GM18873 (cell line): ENCODE data around the gene KIF26B.

Experiments used
- ATAC-seq: cut with Tn5 transposase; IDR thresholded peaks from one replicate; pipeline ENCODE4 v1.9.1; 2021; ENCODE audit warnings: mild to moderate bottlenecking, moderate library complexity, moderate number of reproducible peaks; ENCODE audit not compliant: unreplicated experiment, low FRiP score

Gene KIF26B

DNA sequence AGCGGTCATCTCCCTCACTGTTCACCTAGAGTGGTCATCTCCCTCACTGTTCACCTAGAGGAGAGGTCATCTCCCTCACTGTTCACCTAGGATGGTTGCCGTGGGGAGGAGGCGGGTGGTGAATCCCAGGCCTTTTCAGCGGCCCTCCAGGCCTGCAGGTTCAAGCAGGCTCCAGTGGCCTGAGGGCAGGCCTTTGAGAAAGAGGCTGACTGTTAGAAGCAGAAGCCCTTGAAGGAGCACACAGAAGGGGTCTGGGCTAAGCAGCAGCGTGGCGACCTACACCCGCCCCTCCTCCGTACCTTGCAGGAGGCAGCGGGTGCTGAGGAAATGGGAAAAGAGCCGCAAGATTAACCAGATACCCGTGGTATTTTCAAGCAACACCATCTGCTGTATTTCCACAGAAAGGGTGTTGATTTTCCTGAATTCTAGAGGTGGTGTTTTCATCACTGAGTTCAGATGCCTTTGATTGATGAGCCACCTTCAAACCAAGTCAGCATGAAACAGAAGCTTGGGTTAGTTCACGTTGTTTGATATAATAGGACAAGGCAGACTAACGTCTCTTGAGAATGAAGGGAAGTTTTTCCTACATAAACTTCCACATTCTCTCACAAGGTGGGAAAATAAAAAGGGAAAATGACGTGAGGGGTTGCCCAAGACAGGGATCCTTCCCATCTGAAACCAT, 289.5 kb downstream of the KIF26B start:
- ATAC-seq: no peak

DNA sequence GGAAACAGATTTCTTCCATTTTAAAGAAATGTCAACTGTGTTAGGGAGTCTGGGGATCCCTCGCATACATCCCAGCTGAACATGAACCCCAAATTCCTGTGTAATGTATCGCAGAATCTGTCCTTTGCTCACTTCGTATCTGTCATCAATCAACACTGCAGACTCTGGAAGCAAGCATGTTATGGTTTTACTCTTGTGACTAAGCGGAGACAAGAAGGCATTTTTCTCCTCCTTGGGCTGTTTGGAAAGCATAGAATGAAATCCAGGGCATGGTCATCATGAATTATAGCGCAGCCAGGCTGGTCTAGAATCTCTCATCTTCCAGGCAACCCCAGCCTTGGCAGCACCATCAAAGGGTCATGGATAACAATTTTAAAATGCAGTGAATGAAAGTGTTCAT, 290.2 kb downstream of the KIF26B start:
- ATAC-seq: no peak

GRCh38 chr1:245448531-245448930, 293.7 kb downstream of the KIF26B start:
- ATAC-seq: no peak

- no peak for ATAC-seq
These were observed 294.2 kb downstream of the KIF26B start for GRCh38 chr1:245448975-245449431.

DNA sequence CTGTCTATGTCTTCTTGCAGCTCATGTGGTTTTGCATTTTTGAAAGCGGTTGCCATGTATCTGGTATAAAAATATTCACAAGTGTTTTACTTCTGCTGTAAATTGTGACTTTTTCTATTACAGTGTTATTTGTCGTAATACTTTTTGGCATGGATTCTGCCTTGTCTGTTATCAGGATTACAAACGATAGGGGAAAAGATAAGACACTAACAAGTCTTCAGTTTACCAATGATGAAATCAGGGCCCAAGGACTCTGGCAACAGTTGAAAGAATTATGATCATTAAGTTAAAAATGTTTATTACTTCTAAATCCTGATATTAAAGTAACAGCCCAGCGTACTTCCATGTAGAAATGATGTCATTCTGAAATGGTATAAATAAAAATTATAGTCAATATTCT, 298.8 kb downstream of the KIF26B start:
- no peak for ATAC-seq

- no peak for ATAC-seq
These were observed 299.3 kb downstream of the KIF26B start for GRCh38 chr1:245454051-245454450.

DNA sequence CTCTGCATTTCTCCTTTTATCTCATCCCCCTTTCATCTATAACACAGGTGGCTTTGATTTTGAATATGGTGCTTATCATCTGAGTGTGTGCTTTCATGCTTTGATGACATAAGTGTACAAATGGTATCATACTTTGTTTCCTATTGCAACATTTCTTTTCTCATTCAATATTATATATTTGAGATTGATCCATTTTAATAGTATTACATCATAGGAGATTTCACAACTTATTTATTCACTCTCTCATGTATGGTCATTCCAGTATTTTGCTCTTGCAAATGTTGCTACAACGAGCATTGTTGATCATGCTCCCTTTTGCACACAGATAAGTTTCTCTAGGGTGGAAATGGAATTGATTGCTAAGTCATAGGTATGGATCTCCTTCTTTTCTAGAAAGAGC, 302.8 kb downstream of the KIF26B start:
- no peak for ATAC-seq

DNA sequence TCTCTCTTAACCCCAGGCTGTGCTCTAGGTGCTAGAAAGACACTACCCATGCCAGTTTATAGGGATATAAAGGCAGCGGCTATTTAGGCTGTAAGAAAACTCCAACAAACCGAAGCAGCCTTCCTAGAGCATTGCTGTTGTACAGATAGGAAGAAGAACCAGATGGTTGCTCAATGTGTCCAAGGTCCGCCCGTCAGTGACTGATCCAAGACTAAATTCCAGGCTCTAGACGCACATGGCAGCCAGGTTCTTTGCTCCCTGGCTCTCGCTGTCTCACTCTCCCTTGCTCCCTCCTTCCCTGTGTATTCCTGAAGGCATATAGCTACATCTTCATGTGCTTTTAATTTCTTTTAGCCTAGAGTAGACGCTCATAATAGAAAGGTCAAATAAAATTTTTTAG, 303.4 kb downstream of the KIF26B start:
- ATAC-seq: no peak

DNA sequence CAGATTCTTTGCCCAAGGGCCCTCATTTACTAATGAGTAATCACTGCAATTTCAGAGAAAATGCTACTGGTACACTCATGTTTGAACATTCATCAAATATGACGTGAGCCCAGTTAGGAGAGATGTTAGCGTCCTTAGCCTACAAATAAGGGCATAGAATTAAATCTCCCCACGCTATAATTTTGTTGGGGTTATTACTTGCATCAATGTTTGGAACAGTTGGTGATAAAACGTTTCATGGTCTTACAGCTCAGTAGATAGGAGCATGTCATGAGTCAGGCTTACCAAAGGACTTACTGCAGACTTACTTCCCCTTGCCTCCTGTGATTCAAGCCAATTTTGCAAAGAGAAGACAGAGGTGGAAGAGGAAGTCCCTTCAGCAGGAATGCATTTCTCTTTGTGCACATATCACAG, 304.0 kb downstream of the KIF26B start:
- no peak for ATAC-seq

DNA sequence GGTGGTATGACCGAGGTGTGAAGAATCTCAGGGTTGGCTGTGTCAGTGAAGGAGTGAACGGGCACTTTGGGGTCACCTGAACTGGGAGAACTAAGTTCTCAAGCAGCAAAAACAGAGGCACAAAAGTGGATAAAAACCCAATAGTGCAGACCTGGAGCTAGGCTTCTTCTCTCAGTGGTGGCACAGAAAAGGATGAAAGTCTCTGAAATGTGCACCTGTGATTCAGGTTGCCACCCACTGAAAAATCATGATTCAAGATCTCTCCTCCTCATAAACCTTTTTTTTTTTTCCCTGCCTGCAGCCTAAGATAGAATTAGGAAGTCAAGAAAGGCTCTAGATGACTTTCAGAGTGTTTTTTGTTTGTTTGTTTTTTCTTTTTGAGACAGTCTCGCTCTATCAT, 304.8 kb downstream of the KIF26B start:
- ATAC-seq: no peak

GRCh38 chr1:245461681-245462080, 306.9 kb downstream of the KIF26B start:
- ATAC-seq: no peak

DNA sequence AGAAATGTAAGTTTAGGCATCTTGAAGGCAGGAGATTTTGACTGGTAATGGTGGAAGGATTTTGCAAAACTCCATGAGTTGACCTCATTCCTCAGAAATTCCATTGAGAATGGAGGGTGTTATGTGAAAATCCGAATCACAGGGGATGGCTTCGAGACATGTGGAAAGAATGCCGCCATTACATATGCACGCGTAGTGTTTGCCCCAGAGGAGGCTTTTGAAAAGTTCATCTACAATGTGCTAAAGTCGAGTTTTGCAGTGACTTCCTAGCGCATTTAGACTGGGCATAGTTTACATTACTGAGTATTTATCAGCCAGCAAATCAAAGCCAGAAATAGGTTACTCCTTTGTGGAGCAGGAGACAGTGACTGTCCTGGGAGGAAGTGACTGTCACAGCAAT, 307.4 kb downstream of the KIF26B start:
- ATAC-seq: no peak

- ATAC-seq: no peak
These were observed 308.8 kb downstream of the KIF26B start for GRCh38 chr1:245463392-245464165.

DNA sequence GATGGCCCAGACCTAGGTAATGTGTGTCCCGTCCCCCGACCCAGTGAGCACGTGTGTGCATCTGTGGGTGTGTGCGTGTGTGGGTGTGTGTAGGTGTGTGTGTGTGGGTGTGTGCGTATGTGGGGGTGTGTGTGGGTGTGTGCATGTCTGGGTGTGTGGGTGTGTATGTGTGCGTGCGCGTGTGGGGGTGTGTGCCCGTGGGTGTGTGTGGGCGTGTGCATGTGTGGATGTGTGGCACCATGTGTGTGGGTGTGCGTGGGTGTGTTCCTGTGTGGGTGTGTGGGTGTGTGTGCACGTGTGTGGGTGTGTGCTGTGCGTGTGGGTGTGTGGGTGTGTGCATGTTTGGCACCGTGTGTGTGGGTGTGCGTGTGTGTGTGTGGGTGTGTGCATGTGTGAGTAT, 309.5 kb downstream of the KIF26B start:
- ATAC-seq: no peak

DNA sequence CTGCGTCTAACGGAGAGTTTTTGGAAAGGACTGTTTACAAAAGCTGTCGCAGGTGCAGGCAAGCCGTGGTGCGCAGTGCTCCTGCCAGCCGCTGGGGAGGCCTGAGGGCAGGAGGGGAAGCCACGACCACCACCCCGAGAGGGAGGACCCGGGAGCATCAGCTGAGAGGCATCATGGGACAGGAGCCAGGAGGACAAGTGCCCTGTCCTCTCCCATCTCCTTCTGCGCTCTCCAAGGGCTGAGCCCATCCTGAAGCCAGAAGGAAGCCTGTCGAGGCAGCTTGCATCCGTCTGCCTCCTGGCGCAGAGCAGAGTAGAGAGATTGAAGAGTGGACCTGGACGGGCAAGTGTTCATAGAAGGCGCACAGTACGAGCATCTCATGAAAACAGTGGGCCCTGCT, 310.9 kb downstream of the KIF26B start:
- no peak for ATAC-seq

- no peak for ATAC-seq
These were observed 311.5 kb downstream of the KIF26B start for GRCh38 chr1:245466261-245466660.

- no peak for ATAC-seq
These were observed 313.0 kb downstream of the KIF26B start for GRCh38 chr1:245467804-245468203.

DNA sequence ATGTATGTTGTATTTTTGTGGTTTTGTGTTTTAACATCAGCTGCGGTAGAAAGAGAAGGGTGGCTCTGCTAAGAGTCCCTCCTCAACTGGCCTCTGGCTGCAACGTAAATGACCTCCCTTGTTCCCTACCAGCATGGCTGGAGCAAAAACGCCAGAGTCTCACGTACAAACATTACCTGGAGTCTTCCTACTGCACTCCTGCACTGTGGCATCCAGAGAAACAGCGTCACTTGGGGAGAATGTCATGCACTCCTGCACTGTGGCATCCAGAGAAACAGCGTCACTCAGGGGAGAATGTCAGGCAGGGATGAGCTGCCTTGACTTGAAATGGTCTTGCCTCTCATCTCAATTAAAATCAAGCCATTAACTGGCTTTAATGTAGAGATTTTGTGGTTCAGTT, 314.2 kb downstream of the KIF26B start:
- ATAC-seq: no peak

DNA sequence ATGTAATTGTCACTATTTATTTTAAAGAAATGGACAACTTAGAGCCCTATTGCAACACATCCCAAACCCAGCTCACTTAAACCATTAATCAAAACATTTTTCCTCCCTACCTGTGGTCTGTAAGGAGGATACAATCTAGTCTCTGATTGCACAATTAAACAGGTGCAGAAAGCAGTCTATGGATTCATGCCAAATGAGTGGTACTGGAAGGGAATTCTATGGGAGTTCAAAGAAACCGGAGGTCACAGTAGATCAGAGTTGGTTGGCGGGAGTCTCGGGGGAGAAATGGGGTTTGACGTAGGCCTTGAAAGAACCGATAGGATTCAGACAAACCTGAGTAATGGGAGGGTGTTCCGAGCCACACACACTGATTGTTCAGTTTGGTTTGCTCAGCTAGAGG, 314.9 kb downstream of the KIF26B start:
- no peak for ATAC-seq

GRCh38 chr1:245475126-245475525, 320.3 kb downstream of the KIF26B start:
- no peak for ATAC-seq

DNA sequence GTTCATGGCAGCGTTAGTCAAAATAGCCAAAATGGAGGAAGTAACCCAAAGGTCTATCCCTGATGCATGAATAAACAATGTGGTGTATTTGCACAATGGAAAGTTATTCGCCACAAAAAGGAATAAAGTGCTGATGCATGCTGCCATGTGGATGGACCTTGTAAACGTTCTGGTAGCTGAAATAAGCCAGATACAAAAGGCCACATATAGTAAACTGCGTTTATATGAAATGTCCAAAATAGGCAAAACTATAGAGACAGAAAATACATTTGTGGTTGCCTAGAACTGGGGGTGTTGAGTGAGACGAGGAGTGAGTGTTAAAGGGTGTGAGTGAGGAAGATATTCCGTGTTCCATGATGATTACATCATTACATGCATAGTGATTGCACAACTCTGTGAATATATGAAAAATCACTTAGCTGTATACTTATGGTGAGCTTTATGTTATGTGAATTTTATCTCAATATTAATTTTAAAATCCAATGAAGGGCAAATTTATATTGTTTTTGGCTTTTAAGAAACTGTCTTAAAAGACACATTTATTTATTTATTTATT, 321.3 kb downstream of the KIF26B start:
- no peak for ATAC-seq

DNA sequence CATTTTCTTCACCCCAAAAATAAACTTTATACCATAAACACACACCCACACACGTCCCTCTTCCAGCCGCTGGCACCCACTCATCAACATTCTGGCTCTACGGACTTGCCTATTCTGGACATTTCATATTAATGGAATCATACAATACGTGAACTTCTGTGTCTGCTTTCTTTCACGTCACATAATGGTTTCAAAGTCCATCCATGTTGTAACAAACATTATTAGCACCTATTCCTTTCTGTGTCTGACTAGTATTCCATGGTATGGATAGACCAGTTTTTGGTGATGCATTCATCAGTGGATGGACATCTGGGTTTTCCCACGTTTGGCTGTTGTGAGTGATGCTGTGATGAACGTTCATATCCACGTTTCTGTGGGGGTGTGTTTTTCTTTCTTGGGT, 323.2 kb downstream of the KIF26B start:
- no peak for ATAC-seq
